Fibroblast of the aortic adventitia (primary cell): ENCODE data around the gene B4GALT5. TPM values are rescaled to one million over a fixed set of nuclear protein-coding genes. Genes with fewer than 3 reads are reported as not detected.
A peak's percentile ranks its signal among the peaks of the same experiment; 100 is the strongest.

ENCODE experiments used
- DNase-seq: peaks from one replicate; pipeline ENCODE4 v3.0.0-alpha.2; 2010; ENCODE audit warnings: low read depth
- H3K4me3 ChIP-seq: 2 replicates; pipeline ENCODE4 v1.5.1; 2011; ENCODE audit warnings: low read depth, mild to moderate bottlenecking, control low read depth, low read length, moderate library complexity
- CTCF ChIP-seq: IDR thresholded peaks from 2 replicates; pipeline ENCODE4 v1.5.1; 2011; ENCODE audit warnings: mild to moderate bottlenecking, low read length, control low read depth, inconsistent platforms; ENCODE audit not compliant: insufficient read depth
- total RNA-seq: library from RNA; depleted of rRNA; stranded (reverse); fragments of >200 nt; gene quantifications from 2 replicates; pipeline ENCODE4 v1.2.3, GENCODE V29; 2012; ENCODE audit warnings: low replicate concordance

The B4GALT5 gene
- total RNA-seq, 1 donor: 23.4 TPM

GRCh38 chr20:49756241-49756640 is 42.6 kb upstream of the B4GALT5 start:
- H3K4me3 ChIP-seq: no peak overlapping the region
- TF ChIP-seq CTCF: no peak
- DNase-seq: no peak

GRCh38 chr20:49754596-49754995 is 40.9 kb upstream of the B4GALT5 start:
- DNase-seq: no peak
- no peak for TF ChIP-seq CTCF
- no peak overlapping the region for H3K4me3 ChIP-seq

- DNase-seq: no peak
- TF ChIP-seq CTCF: no peak
Observed at GRCh38 chr20:49753133-49753532, 39.5 kb upstream of the B4GALT5 start.

GRCh38 chr20:49752201-49752903 is 38.7 kb upstream of the B4GALT5 start:
- no peak for TF ChIP-seq CTCF
- no peak overlapping the region for H3K4me3 ChIP-seq
- DNase-seq: no peak

More at GRCh38 chr20:49753133-49753532, 39.5 kb upstream of the B4GALT5 start:
- no peak overlapping the region for H3K4me3 ChIP-seq

GRCh38 chr20:49751397-49751736 is 37.7 kb upstream of the B4GALT5 start:
- no peak for TF ChIP-seq CTCF
- peak; percentile 38 for DNase-seq
- no peak overlapping the region for H3K4me3 ChIP-seq

- no peak overlapping the region for H3K4me3 ChIP-seq
- no peak for TF ChIP-seq CTCF
- DNase-seq: no peak
Observed at GRCh38 chr20:49750611-49751396, 37.1 kb upstream of the B4GALT5 start.
